Small intestine (tissue), 7 donors: ENCODE results near the gene HIF3A. TPM values are rescaled to one million over a fixed set of nuclear protein-coding genes. Genes with fewer than 3 reads are reported as not detected.
"Not testable (repeated sequence)": the region's sequence is repeated elsewhere in the genome, so short reads cannot be mapped to it uniquely, and the experiment has no call there.

Source experiments
- DNase-seq, 2 donors: peaks; one replicate each; pipeline versions ENCODE4 v3.0.0 to v3.0.0-alpha.2; 2013
- FAIRE-seq: peaks from 2 replicates; lab custom pipeline; 2012; peaks lifted over from hg19 to GRCh38; lab: Jason Lieb, UNC
- H3K27ac ChIP-seq, 3 donors: one replicate each; pipeline ENCODE4 v1.5.1; 2013; ENCODE audit warnings: low read length in 2 of 3, mild to moderate bottlenecking in 2 of 3, control low read depth in 1 of 3, inconsistent platforms in 1 of 3, low read depth in 1 of 3, moderate library complexity in 1 of 3
- H3K27me3 ChIP-seq, 3 donors: one replicate each; pipeline ENCODE4 v1.6.1; 2013; ENCODE audit warnings: low read length in 3 of 3, inconsistent platforms in 1 of 3; ENCODE audit not compliant: control insufficient read depth in 3 of 3, insufficient read depth in 3 of 3
- H3K36me3 ChIP-seq, 3 donors: one replicate each; pipeline ENCODE4 v1.6.1; 2013; ENCODE audit warnings: low read length in 3 of 3, inconsistent platforms in 1 of 3, low read depth in 1 of 3, mild to moderate bottlenecking in 1 of 3, moderate library complexity in 1 of 3; ENCODE audit not compliant: control insufficient read depth in 3 of 3, insufficient read depth in 2 of 3
- H3K4me1 ChIP-seq, 3 donors: one replicate each; pipeline ENCODE4 v1.6.1; 2013; ENCODE audit warnings: low read length in 2 of 3, inconsistent platforms in 1 of 3, low read depth in 1 of 3, mild to moderate bottlenecking in 1 of 3, moderate library complexity in 1 of 3; ENCODE audit not compliant: control insufficient read depth in 3 of 3, insufficient read depth in 2 of 3
- H3K4me3 ChIP-seq, 3 donors: one replicate each; pipeline ENCODE4 v1.5.1; 2013; ENCODE audit warnings: low read length in 3 of 3, control low read depth in 1 of 3, inconsistent platforms in 1 of 3, low read depth in 1 of 3, mild to moderate bottlenecking in 1 of 3, moderate library complexity in 1 of 3
- H3K9me3 ChIP-seq, 2 donors: one replicate each; pipeline ENCODE4 v1.6.1; 2013; ENCODE audit warnings: low read depth in 1 of 2, low read length in 1 of 2; ENCODE audit not compliant: control insufficient read depth in 2 of 2, insufficient read depth in 1 of 2
- WGBS, 3 donors: extraction: QIAGEN DNeasy Blood & Tissue Kit; methylation state at CpG; one replicate each; pipeline ENCODE4 v1.1.7; 2013; 5-methylcytosine and 5-hydroxymethylcytosine counted together
- polyA plus RNA-seq, 4 donors: library from polyadenylated mRNA; stranded (reverse) in 3 of 4; unstranded in 1 of 4; fragments of 200-250 nt in 3 of 4; fragments of 120-200 nt in 1 of 4; gene quantifications; one replicate each; pipeline versions ENCODE4 v1.2.1 to v1.2.3, GENCODE V29; 2013
- donor health status: healthy with polysubstance abuse.
- donor health status: control.
- donor health status: control.
- donor health status: Bipolar disorder and iron deficiency.
- donor health status: healthy.

The HIF3A gene
- polyA plus RNA-seq, 4 donors, result 0.89 to 159 (median 16.0) TPM

GRCh38 chr19:46323227-46323626 is 26.4 kb downstream of the HIF3A start:
- FAIRE-seq, result not testable (repeated sequence)

GRCh38 chr19:46324277-46324676 is 27.4 kb downstream of the HIF3A start:
- Histone ChIP-seq H3K4me3 (no peak overlapping the region), H3K27me3 (no peaks in the 10 kb centered on the region), H3K9me3 (peaks cover 0 to 43% of the 10 kb centered on the region in 2 donors), H3K27ac (no peak overlapping the region), H3K4me1 (peaks cover 0 to 3% (median 0%) of the 10 kb centered on the region in 3 donors), H3K36me3 (peaks cover 0 to 83% (median 0%) of the 10 kb centered on the region in 3 donors)
- 28 to 60% (median 54%) methylated on average over 3 of the region's 3 CpGs for WGBS, 3 donors
- DNase-seq, result peak in 1 of 2 donors; percentile 53
- no peak for FAIRE-seq

More at GRCh38 chr19:46323227-46323626, 26.4 kb downstream of the HIF3A start:
- peaks cover 0 to 85% (median 0%) of the 10 kb centered on the region in 3 donors for H3K36me3 ChIP-seq
- H3K9me3 ChIP-seq, result peaks cover 0 to 43% of the 10 kb centered on the region in 2 donors
- WGBS, 3 donors, result 75 to 84% (median 83%) methylated on average over 9 of the region's 9 CpGs
- not testable (repeated sequence) for H3K27ac ChIP-seq, DNase-seq, H3K4me3 ChIP-seq, H3K27me3 ChIP-seq, H3K4me1 ChIP-seq

- FAIRE-seq (no peak), DNase-seq (no peak)
- Histone ChIP-seq H3K36me3 (peaks cover 0 to 82% (median 0%) of the 10 kb centered on the region in 3 donors), H3K9me3 (peaks cover 0 to 43% of the 10 kb centered on the region in 2 donors), H3K4me1 (peaks cover 0 to 3% (median 0%) of the 10 kb centered on the region in 3 donors), H3K27ac (no peak overlapping the region), H3K4me3 (no peak overlapping the region), H3K27me3 (no peaks in the 10 kb centered on the region)
- WGBS, 3 donors, result 93 to 97% (median 96%) methylated on average over 4 of the region's 4 CpGs
Measured at GRCh38 chr19:46326608-46327007, 29.8 kb downstream of the HIF3A start.

DNA sequence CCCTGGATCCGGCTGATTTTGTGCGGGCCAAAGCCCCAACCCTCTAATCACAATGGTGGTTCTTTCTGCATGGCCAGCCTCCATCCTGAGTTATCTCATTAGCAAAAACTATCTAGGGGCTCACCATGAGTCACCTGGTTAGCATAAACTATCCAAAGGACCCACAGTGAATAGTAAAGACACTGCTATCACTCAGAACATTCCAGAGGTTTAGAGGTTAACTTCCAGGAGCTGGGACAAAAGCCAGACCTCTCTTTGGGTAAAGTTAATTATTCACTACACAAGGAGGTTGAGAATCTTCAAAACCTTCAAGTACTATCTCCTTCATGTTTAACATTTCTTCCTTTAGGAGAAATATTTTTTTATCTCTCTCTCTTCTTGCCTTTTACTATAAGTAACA is 31.2 kb downstream of the HIF3A start:
- H3K27ac ChIP-seq, result no peak overlapping the region
- no peak overlapping the region for H3K4me3 ChIP-seq
- 97 to 100% (median 98%) methylated on average over 2 of the region's 2 CpGs for WGBS, 3 donors
- H3K36me3 ChIP-seq, result peaks cover 0 to 80% (median 0%) of the 10 kb centered on the region in 3 donors
- DNase-seq, result no peak
- peaks cover 0 to 41% of the 10 kb centered on the region in 2 donors for H3K9me3 ChIP-seq
- FAIRE-seq, result no peak
- no peaks in the 10 kb centered on the region for H3K27me3 ChIP-seq
- H3K4me1 ChIP-seq, result peaks cover 0 to 3% (median 0%) of the 10 kb centered on the region in 3 donors

GRCh38 chr19:46330319-46330918 is 33.6 kb downstream of the HIF3A start:
- H3K36me3 ChIP-seq, result peaks cover 0 to 77% (median 0%) of the 10 kb centered on the region in 3 donors

GRCh38 chr19:46337487-46337886 is 40.6 kb downstream of the HIF3A start:
- H3K27ac ChIP-seq, result no peak overlapping the region
- no peak for DNase-seq
- H3K36me3 ChIP-seq, result peaks cover 0 to 83% (median 0%) of the 10 kb centered on the region in 3 donors
- FAIRE-seq, result no peak
- 88 to 100% (median 93%) methylated on average over 1 of the region's 1 CpG for WGBS, 3 donors
- no peak overlapping the region for H3K4me3 ChIP-seq
- H3K27me3 ChIP-seq, result no peaks in the 10 kb centered on the region
- no peaks in the 10 kb centered on the region for H3K4me1 ChIP-seq
- H3K9me3 ChIP-seq, result no peaks in the 10 kb centered on the region

More at GRCh38 chr19:46330319-46330918, 33.6 kb downstream of the HIF3A start:
- Histone ChIP-seq H3K4me3 (no peak overlapping the region), H3K9me3 (peaks cover 0 to 24% of the 10 kb centered on the region in 2 donors), H3K4me1 (peaks cover 0 to 3% (median 0%) of the 10 kb centered on the region in 3 donors), H3K27ac (no peak overlapping the region), H3K27me3 (no peaks in the 10 kb centered on the region)
- WGBS, 3 donors, result 82 to 92% (median 89%) methylated on average over 2 of the region's 2 CpGs
- DNase-seq (no peak), FAIRE-seq (no peak)

DNA sequence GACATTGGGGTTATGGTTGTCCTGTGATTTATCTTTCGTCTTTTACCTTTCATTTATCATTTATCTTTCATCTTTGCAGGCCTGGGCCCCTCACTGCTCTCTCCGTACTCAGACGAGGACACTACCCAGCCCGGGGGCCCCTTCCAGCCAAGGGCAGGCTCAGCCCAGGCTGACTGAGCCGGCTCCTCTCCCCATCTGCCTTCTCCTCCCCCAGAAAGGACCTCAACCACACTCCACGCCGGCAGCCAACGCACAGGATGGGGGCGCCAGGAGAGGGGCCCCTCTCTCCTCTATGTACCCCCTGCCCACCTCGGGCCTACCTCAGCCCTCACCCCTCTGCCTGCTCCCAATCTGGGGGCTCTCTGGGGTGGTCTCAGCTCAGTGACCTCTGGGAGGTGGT is 42.6 kb downstream of the HIF3A start:
- DNase-seq (no peak), FAIRE-seq (no peak)
- no peak overlapping the region for H3K27ac ChIP-seq
- no peaks in the 10 kb centered on the region for H3K9me3 ChIP-seq
- H3K36me3 ChIP-seq, result peaks cover 0 to 77% (median 0%) of the 10 kb centered on the region in 3 donors
- peaks cover 0 to 3% (median 0%) of the 10 kb centered on the region in 3 donors for H3K27me3 ChIP-seq
- no peaks in the 10 kb centered on the region for H3K4me1 ChIP-seq
- no peak overlapping the region for H3K4me3 ChIP-seq
- WGBS, 3 donors, result 73 to 81% (median 73%) methylated on average over 8 to 10 of the region's 10 CpGs

DNA sequence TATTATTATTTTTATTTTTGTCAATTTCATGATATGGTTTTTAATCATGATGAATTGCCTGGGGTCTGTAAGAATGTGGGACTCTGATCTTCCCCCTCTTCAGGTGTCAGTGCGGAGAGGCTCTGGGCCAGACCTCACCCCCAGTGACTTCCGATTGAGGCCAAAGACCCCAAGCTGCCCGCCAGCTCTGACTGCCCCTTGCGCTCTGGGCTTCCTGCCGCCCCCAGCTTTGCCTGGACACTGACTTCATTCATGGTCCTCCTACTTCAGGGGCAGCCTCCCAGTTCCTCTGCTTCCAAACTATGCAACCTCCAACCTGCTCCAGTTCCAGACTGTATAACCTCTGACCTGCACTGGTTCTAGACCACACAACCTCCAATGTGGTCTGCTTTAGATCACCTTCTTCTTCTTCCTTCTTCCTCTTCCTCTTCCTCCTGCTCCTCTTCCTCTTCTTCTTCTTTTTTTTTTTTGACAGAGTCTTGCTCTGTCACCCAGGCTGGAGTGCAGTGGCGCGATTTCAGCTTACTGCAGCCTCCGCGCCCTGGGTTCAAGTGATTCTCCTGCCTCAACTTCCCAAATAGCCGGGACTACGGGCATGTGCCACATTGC is 43.3 kb downstream of the HIF3A start:
- Histone ChIP-seq H3K4me1 (no peaks in the 10 kb centered on the region), H3K4me3 (no peak overlapping the region), H3K27ac (no peak overlapping the region), H3K27me3 (peaks cover 0 to 3% (median 0%) of the 10 kb centered on the region in 3 donors), H3K9me3 (no peaks in the 10 kb centered on the region), H3K36me3 (peaks cover 0 to 71% (median 0%) of the 10 kb centered on the region in 3 donors)
- FAIRE-seq (no peak), DNase-seq (no peak)
- 95 to 97% (median 96%) methylated on average over 11 of the region's 11 CpGs for WGBS, 3 donors
